SK-N-SH (cell line): ENCODE data around the gene CPEB2. TPM values are rescaled to one million over a fixed set of nuclear protein-coding genes. Genes with fewer than 3 reads are reported as not detected.

Experiments
- CTCF ChIA-PET: fragments of 300-600, 350-600 bp; formaldehyde crosslinking; extraction: SDS; loops from one replicate; lab custom pipeline; 2021; lab: Yijun Ruan, JAX
- POLR2A ChIA-PET: fragments of 350-600 bp; sonication (Branson Sonifier 250); formaldehyde crosslinking; extraction: SDS; loops from one replicate; lab custom pipeline; 2020; ENCODE audit warnings: antibody characterized with exemption, inconsistent platforms; lab: Yijun Ruan, JAX
- DNase-seq: peaks from one replicate; pipeline ENCODE4 v3.0.0; 2012
- H2AFZ ChIP-seq: fragments of 200-600 bp; sonication (generic); 2 replicates; pipeline ENCODE4 v1.8.1; 2016; ENCODE audit warnings: antibody characterized with exemption, mild to moderate bottlenecking, low read depth
- H3F3A ChIP-seq: fragments of 200-600 bp; sonication (generic); replicated peaks from 2 replicates; pipeline ENCODE3; 2016; ENCODE audit warnings: antibody characterized with exemption, mild to moderate bottlenecking; ENCODE audit not compliant: insufficient read depth
- H3K27ac ChIP-seq, 2 experiments: fragments of 200-500 bp in 1 of 2; fragments of 200-600 bp in 1 of 2; sonication (Bioruptor generic) in 1 of 2; sonication (generic), shearing (Covaris generic) in 1 of 2; 2 replicates each; pipeline versions ENCODE4 v1.5.1 to v1.6.1; 2014 to 2016; ENCODE audit warnings: low read depth in 2 of 2, inconsistent platforms in 1 of 2, low read length in 1 of 2, mild to moderate bottlenecking in 1 of 2, mixed read lengths in 1 of 2
- H3K27me3 ChIP-seq: fragments of 200-600 bp; sonication (generic), shearing (Covaris generic); 2 replicates; pipeline ENCODE4 v1.6.1; 2016; ENCODE audit warnings: mixed run types; ENCODE audit not compliant: insufficient read depth
- H3K36me3 ChIP-seq, 2 experiments: fragments of 200-500 bp in 1 of 2; fragments of 200-600 bp in 1 of 2; sonication (Bioruptor generic) in 1 of 2; sonication (generic) in 1 of 2; replicated peaks in 1 of 2; 2 replicates each; pipeline versions ENCODE3 to v1.5.1; 2014 to 2016; ENCODE audit warnings: low read length in 1 of 2, mild to moderate bottlenecking in 1 of 2; ENCODE audit not compliant: insufficient read depth in 2 of 2, control insufficient read depth in 1 of 2
- H3K4me1 ChIP-seq, 2 experiments: fragments of 200-500 bp in 1 of 2; fragments of 200-600 bp in 1 of 2; sonication (Bioruptor generic) in 1 of 2; sonication (generic), shearing (Covaris generic) in 1 of 2; 2 replicates each; pipeline versions ENCODE4 v1.5.1 to v1.6.1; 2014 to 2016; ENCODE audit warnings: low read depth in 1 of 2, low read length in 1 of 2, mixed run types in 1 of 2; ENCODE audit not compliant: insufficient read depth in 2 of 2, control insufficient read depth in 1 of 2
- H3K4me2 ChIP-seq: fragments of 200-600 bp; sonication (generic), shearing (Covaris generic); 2 replicates; pipeline ENCODE4 v1.6.1; 2017; ENCODE audit warnings: mixed run types
- H3K4me3 ChIP-seq, 2 experiments: fragments of 200-500 bp in 1 of 2; fragments of 200-600 bp in 1 of 2; sonication (Bioruptor generic) in 1 of 2; sonication (generic), shearing (Covaris generic) in 1 of 2; 2 replicates each; pipeline versions ENCODE4 v1.5.1 to v1.8.1; 2014 to 2016; ENCODE audit warnings: low read depth in 2 of 2, inconsistent platforms in 1 of 2, low read length in 1 of 2, mild to moderate bottlenecking in 1 of 2, mixed read lengths in 1 of 2, moderate library complexity in 1 of 2
- H3K79me2 ChIP-seq: fragments of 200-600 bp; sonication (generic); 2 replicates; pipeline ENCODE4 v1.8.1; 2017; ENCODE audit warnings: mild to moderate bottlenecking; ENCODE audit not compliant: insufficient read depth
- H3K9ac ChIP-seq: fragments of 200-600 bp; sonication (generic); 2 replicates; pipeline ENCODE4 v1.6.1; 2017; ENCODE audit warnings: mixed run types
- H3K9me2 ChIP-seq: fragments of 200-600 bp; sonication (generic); 2 replicates; pipeline ENCODE4 v1.6.1; 2017; ENCODE audit warnings: mixed run types
- H3K9me3 ChIP-seq: fragments of 200-600 bp; sonication (generic); 2 replicates; pipeline ENCODE4 v1.6.1; 2017; ENCODE audit warnings: mixed run types, mild to moderate bottlenecking, moderate library complexity
- H4K20me1 ChIP-seq: fragments of 200-600 bp; sonication (generic); 2 replicates; pipeline ENCODE4 v1.6.1; 2017; ENCODE audit warnings: mild to moderate bottlenecking, mixed run types; ENCODE audit not compliant: insufficient read depth
- CHD2 ChIP-seq: fragments of 150-350 bp; IDR thresholded peaks from 2 replicates; pipeline ENCODE4 v1.6.1; 2018; ENCODE audit warnings: low read length; ENCODE audit not compliant: partially characterized antibody
- EP300 ChIP-seq, 2 experiments: IDR thresholded peaks; 2 replicates each; pipeline versions ENCODE4 v1.4.0 to v1.6.1; 2012; ENCODE audit warnings: borderline replicate concordance in 1 of 2, low read depth in 1 of 2, low read length in 1 of 2
- EZH2phosphoT487 ChIP-seq: fragments of 200-600 bp; sonication (generic); IDR thresholded peaks from 2 replicates; pipeline ENCODE4 v1.6.1; 2017; ENCODE audit warnings: low read depth, mixed run types, mild to moderate bottlenecking, antibody characterized with exemption, moderate library complexity, borderline replicate concordance
- FOSL2 ChIP-seq: IDR thresholded peaks from 2 replicates; pipeline ENCODE4 v1.4.0; 2012; ENCODE audit warnings: low read depth, mild to moderate bottlenecking, moderate library complexity, borderline replicate concordance
- FOXJ3 ChIP-seq: sonication (generic); formaldehyde crosslinking; IDR thresholded peaks from 2 replicates; pipeline ENCODE4 v1.5.1; 2020; ENCODE audit warnings: mild to moderate bottlenecking, missing genetic modification reagents
- GABPA ChIP-seq: IDR thresholded peaks from 2 replicates; pipeline ENCODE4 v1.4.0; 2012; ENCODE audit warnings: low read depth, mild to moderate bottlenecking
- IRF3 ChIP-seq: fragments of 150-350 bp; IDR thresholded peaks from 2 replicates; pipeline ENCODE4 v1.6.1; 2016; ENCODE audit warnings: mild to moderate bottlenecking, low read depth, low read length
- MAX ChIP-seq: IDR thresholded peaks from 2 replicates; pipeline ENCODE4 v1.4.0; 2012; ENCODE audit warnings: low read depth
- MEF2A ChIP-seq: IDR thresholded peaks from 2 replicates; pipeline ENCODE4 v1.4.0; 2012; ENCODE audit warnings: low read depth, borderline replicate concordance
- MXI1 ChIP-seq: IDR thresholded peaks from 2 replicates; pipeline ENCODE4 v1.6.1; 2012; ENCODE audit warnings: mild to moderate bottlenecking, low read depth, low read length, improper control_type of control experiment
- PBX3 ChIP-seq: IDR thresholded peaks from 2 replicates; pipeline ENCODE4; 2012
- RAD21 ChIP-seq: IDR thresholded peaks from 2 replicates; pipeline ENCODE4 v1.6.1; 2012; ENCODE audit warnings: mild to moderate bottlenecking, low read length
- RCOR1 ChIP-seq: fragments of 150-350 bp; IDR thresholded peaks from 2 replicates; pipeline ENCODE4 v1.6.1; 2017; ENCODE audit warnings: antibody characterized with exemption, low read length
- RFX5 ChIP-seq: IDR thresholded peaks from 2 replicates; pipeline ENCODE4 v1.6.1; 2012; ENCODE audit warnings: mild to moderate bottlenecking, improper control_type of control experiment, low read length
- TAF1 ChIP-seq: IDR thresholded peaks from 2 replicates; pipeline ENCODE4 v1.6.1; 2012; ENCODE audit warnings: low read depth, mild to moderate bottlenecking, low read length, moderate library complexity, borderline replicate concordance
- USF2 ChIP-seq: fragments of 150-350 bp; IDR thresholded peaks from 2 replicates; pipeline ENCODE4 v1.6.1; 2017; ENCODE audit warnings: antibody characterized with exemption, low read length, low read depth, borderline replicate concordance
- polyA plus RNA-seq, 3 experiments: library from polyadenylated mRNA; depleted of rRNA; stranded (reverse); fragments of >200 nt; gene quantifications; 2 replicates each; pipeline ENCODE4 v1.2.3, GENCODE V29; 2012

Gene CPEB2
- polyA plus RNA-seq, 1 of the 3 experiments (the other 2 are of a cell fraction), result 2.1 TPM

GRCh38 chr4:15018361-15018760 lies 16.1 kb downstream of the CPEB2 start:
- ChIA-PET POLR2A (no interaction called here), CTCF (no interaction called here)
- Histone ChIP-seq H3K4me3 (no peak overlapping the region), H3K36me3 (peaks cover 22 to 48% of the 10 kb centered on the region in 2 experiments), H3K27me3 (no peaks in the 10 kb centered on the region), H2AFZ (no peak overlapping the region), H3K9me3 (no peaks in the 10 kb centered on the region), H3K9me2 (no peaks in the 10 kb centered on the region), H3K79me2 (peaks cover 37% of the 10 kb centered on the region), H4K20me1 (no peaks in the 10 kb centered on the region), H3K4me1 (peaks cover 30 to 45% of the 10 kb centered on the region in 2 experiments; a peak in 3 of 4 replicates), H3K27ac (no peak overlapping the region; a peak in 1 of 4 replicates), H3F3A (peaks cover 6% of the 10 kb centered on the region), H3K9ac (no peak overlapping the region), H3K4me2 (no peak overlapping the region; the same call in 1 of the 2 replicates)
- no peak for TF ChIP-seq MAX
- TF ChIP-seq TAF1, result no peak
- TF ChIP-seq CHD2, result no peak
- TF ChIP-seq USF2, result no peak
- no peak for TF ChIP-seq EZH2phosphoT487
- no peak for TF ChIP-seq MXI1
- TF ChIP-seq RFX5, result no peak
- no peak for TF ChIP-seq FOXJ3 (CRISPR knock-in tag)
- no peak for TF ChIP-seq FOSL2
- no peak for TF ChIP-seq RAD21
- no peak for TF ChIP-seq PBX3
- TF ChIP-seq IRF3, result no peak
- TF ChIP-seq EP300 (IDR thresholded peaks at IDR 0.05; ENCODE audit: borderline replicate concordance in 1 of 2, low read depth in 1 of 2, low read length in 1 of 2), result no peak
- no peak for TF ChIP-seq RCOR1
- TF ChIP-seq GABPA, result no peak
- no peak for TF ChIP-seq MEF2A
- DNase-seq, result no peak
